ENCODE data around the gene FKBP2. TPM values are rescaled to one million over a fixed set of nuclear protein-coding genes. Genes with fewer than 3 reads are reported as not detected.
A peak's percentile ranks its signal among the peaks of the same experiment; 100 is the strongest.

The FKBP2 gene
- total RNA-seq, 1 donor from 2014 or later = 120 TPM

GRCh38 chr11:64263021-64263946 is 22.4 kb downstream of the FKBP2 start:
- DNase-seq (ENCODE audit: low spot score) = no peak

DNA sequence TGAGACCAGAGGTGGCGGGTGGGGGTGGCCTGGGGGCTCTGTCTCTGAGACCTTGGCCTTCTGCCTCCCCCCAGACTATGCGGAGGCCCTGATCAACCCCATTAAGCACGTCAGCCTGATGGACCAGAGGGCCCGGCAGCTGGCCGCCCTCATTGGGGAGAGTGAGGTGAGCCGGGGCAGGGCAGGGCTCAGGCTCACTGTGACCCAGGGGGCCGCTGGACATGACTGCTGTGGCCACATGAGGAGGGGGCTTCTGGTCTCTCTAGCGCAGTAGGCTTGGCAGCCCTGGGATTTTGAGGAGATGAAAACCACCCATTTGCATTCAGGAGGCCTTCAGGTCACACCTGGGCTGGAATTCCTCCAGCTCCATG is 23.0 kb downstream of the FKBP2 start:
- DNase-seq (ENCODE audit: low spot score) = no peak

DNA sequence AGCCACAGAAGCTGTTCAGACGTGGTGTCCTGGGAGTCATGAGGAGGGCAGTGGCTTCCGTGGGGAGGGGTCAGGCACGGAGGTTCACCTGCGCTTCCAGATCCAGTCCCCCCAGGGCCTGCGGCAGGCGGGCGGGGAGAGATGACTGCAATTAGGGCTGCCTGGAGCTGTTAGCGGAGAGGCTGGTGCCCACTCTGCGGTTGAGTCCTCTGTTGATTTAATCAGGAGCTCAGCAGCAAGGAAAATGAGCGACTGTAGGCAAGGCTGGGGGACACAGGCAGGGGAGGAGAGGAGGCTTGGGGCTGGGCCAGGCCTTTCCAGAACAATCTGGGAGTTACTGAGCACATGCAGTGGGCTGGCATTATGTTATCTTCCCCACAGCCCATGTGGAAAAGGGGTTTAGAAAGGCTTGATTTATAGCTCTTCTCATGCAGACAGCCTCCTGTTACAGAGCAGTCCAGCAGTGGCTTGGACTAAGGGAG is 23.5 kb downstream of the FKBP2 start:
- DNase-seq (ENCODE audit: low spot score) = no peak

GRCh38 chr11:64265176-64266160 is 24.6 kb downstream of the FKBP2 start:
- no peak for DNase-seq (ENCODE audit: low spot score)

- DNase-seq (ENCODE audit: low spot score) = no peak
Observed at GRCh38 chr11:64266339-64266738, 25.4 kb downstream of the FKBP2 start.

- no peak for DNase-seq (ENCODE audit: low spot score)
Observed at GRCh38 chr11:64267207-64267945, 26.5 kb downstream of the FKBP2 start.

- peak; percentile 73 for DNase-seq (ENCODE audit: low spot score)
Observed at GRCh38 chr11:64268025-64268892, 27.4 kb downstream of the FKBP2 start.

GRCh38 chr11:64268893-64269539 is 28.1 kb downstream of the FKBP2 start:
- peak; percentile 47 for DNase-seq (ENCODE audit: low spot score)

DNA sequence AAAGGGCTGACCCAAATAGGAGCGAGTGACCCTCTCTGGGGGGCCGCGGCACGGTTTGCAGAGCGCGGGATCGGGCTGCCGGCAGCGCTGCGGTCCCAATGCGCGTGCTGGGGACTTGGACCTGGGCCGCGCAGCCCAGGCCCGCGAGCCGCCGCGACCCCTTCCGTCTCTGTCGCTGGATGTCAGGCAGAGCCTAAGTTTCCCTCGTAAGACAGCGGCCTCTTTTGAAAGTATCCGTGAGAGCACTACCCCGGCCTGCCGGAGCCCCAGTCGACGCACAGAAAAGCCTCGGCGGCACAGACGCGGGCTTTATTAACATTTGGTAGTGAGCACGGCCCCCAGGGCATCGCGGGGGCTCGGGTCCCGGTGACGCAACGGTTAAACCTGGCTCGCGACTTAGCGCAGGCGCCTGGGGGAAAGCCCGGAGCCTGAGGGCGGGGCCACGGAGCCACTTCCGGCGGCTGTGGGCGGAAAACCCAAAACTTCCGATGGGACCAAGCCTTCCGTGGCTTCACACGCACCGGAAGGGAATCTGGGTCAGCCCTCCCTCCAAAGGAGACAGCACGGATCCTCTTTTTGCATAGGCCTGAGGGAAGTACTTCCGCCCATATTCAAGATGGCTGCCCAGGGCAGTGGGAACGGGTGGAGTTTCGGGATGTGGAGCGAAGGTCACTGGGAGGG is 28.8 kb downstream of the FKBP2 start:
- DNase-seq (ENCODE audit: low spot score) = peak; percentile 98

DNA sequence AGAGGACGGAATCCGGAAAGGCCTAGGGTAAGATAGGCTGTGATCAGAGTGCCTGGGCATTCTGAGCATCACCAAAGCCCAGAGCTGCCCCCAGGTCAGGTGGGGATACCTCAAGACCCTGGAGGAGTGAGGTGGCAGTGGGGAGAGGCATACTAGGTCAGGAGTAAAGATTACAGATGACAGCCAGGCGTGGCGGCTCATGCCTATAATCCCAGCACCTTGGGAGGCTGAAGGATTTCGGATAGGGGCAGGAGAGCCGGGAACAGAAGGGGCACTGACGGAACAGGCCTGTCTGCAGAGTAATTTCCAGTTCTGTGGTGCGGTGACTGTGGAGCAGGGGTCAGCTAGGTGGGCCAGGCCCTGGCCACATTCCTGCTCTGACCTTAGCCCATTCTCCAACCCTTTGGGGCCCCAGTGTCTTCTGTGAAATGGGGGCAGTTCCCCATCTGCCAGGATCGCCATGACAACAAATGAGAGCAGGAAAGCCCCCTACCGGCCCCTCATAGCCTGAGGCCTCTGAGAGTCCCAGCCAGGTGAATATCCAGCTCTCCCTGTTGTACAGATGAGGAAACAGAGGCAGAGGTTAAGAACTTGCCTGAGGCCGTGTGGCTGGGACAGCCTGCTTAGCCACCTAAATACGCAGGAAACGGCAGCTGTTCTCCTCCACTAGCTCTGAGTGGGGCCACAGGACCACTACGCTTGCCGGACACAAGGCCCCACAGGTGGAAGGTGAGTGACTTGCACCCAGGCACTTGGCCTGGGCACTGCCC is 34.3 kb downstream of the FKBP2 start:
- no peak for DNase-seq (ENCODE audit: low spot score)

DNA sequence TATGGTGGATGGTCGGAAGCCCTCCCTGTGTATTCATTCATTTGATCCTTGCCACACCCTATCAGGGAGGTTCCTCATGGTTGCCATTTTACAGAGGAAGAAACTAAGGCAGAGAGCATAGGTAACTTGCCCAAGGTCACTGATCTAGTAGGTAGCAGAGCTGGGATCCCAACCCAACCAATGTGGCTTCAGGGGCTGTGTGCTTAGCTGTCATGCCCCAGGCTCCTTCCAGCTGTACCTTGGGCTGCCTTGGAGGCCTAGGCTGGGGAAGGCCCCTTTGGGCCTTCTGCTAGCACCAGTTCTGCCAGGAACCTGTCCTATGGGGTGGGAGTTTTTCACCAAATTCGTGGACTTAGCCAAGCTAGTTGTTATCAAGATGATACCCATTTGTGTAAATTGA is 34.9 kb downstream of the FKBP2 start:
- DNase-seq (ENCODE audit: low spot score) = no peak

- DNase-seq (ENCODE audit: low spot score) = no peak
Observed at GRCh38 chr11:64276653-64277431, 35.9 kb downstream of the FKBP2 start.

GRCh38 chr11:64278576-64279190 is 37.8 kb downstream of the FKBP2 start:
- DNase-seq (ENCODE audit: low spot score) = no peak

- no peak for DNase-seq (ENCODE audit: low spot score)
Observed at GRCh38 chr11:64281957-64282770, 41.3 kb downstream of the FKBP2 start.

DNA sequence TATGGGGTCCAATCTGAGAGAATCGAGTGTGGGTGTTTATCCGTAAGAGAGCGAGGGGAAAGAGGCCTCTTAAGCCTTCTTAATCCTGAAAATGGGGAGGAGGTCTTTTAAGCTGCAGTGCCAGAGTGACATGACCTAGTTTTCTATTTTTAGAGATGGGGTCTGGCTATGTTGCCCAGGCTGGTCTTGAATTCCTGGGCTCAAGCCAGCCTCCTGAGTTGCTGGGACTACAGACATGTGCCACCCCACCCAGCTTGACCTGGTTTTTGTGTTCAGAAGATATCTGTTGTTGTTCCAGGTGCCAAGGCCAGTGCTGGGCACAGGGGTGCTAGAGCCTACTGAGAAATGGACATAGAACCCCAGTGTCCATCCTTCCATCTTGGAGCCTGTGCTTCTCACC is 42.2 kb downstream of the FKBP2 start:
- DNase-seq (ENCODE audit: low spot score) = no peak
